Tibial nerve (tissue), 3 donors: ENCODE results near the gene KCNQ1.

Source experiments
- POLR2A ChIP-seq, 2 donors: fragments of 450-650 bp; IDR thresholded peaks; one replicate each; pipeline ENCODE4 v1.6.1; 2017; ENCODE audit warnings: antibody characterized with exemption in 2 of 2, mild to moderate bottlenecking in 2 of 2, moderate library complexity in 2 of 2
- TF ChIP-seq, protein P1 (sequence below), 5 experiments: fragments of 200-600 bp in 3 of 5; fragments of 450-650 bp in 2 of 5; sonication (generic) in 3 of 5; IDR thresholded peaks; one replicate each; pipeline ENCODE4 v1.5.1; 2016 to 2019; ENCODE audit warnings: antibody characterized with exemption in 5 of 5, mild to moderate bottlenecking in 3 of 5, moderate library complexity in 2 of 5

DNA sequence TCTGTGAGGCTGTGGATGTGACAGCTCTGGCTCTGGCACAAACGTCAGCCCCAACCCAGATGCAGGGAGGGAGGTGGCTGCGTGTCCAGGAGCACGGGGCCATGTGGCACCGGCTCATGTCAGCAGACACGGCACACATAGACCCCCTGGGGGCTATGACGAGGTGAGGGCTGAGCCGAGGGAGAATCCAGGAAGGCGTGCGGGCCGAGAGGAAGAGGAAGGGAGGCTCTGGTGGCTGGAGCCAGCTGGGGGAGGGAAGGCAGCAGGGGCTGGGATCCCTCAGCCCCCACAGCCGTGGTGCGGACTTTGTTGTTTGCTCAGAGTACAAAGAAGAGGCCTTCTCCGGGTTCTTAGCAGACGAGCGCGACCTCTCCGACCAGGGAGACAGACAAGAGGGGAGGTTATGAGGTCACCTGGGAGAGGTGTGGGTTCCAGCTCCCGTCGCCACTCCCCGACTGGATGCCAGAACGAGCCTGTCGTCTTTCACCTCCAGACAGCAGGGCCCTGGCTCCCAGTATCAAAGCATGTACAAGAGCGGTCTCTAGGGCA is 394.7 kb downstream of the KCNQ1 start:
- TF ChIP-seq, protein P1, sequence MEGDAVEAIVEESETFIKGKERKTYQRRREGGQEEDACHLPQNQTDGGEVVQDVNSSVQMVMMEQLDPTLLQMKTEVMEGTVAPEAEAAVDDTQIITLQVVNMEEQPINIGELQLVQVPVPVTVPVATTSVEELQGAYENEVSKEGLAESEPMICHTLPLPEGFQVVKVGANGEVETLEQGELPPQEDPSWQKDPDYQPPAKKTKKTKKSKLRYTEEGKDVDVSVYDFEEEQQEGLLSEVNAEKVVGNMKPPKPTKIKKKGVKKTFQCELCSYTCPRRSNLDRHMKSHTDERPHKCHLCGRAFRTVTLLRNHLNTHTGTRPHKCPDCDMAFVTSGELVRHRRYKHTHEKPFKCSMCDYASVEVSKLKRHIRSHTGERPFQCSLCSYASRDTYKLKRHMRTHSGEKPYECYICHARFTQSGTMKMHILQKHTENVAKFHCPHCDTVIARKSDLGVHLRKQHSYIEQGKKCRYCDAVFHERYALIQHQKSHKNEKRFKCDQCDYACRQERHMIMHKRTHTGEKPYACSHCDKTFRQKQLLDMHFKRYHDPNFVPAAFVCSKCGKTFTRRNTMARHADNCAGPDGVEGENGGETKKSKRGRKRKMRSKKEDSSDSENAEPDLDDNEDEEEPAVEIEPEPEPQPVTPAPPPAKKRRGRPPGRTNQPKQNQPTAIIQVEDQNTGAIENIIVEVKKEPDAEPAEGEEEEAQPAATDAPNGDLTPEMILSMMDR (IDR thresholded peaks at IDR 0.05): no peak
- no peak for TF ChIP-seq POLR2A (IDR thresholded peaks at IDR 0.05)
